ENCODE results near the gene RAI1. TPM values are rescaled to one million over a fixed set of nuclear protein-coding genes. Genes with fewer than 3 reads are reported as not detected.
A peak's percentile ranks its signal among the peaks of the same experiment; 100 is the strongest.

Gene RAI1
- total and polyA plus RNA-seq, 5 donors from 2014 or later: 0.80 to 11.4 (median 1.1) TPM

GRCh38 chr17:17848311-17849082 lies 167.2 kb downstream of the RAI1 start:
- peaks cover 5 to 62% (median 30%) of the 10 kb centered on the region in 4 donors for H3K4me1 Mint-ChIP-seq
- peak overlapping the region; percentile 39 to 73 (median 65) for H3K4me3 Mint-ChIP-seq
- H3K27me3 Mint-ChIP-seq: no peaks in the 10 kb centered on the region
- peak overlapping the region; percentile 87 to 97 (median 89) for H3K27ac Mint-ChIP-seq
- peak overlapping the region; percentile 73 for H3K27ac ChIP-seq (ENCODE audit: insufficient read depth, low read length, poor library complexity, severe bottlenecking)
- no peaks in the 10 kb centered on the region for H3K9me3 Mint-ChIP-seq
- ATAC-seq (ENCODE audit: low read depth in 2 of 2) (no peak), DNase-seq (no peak)
- H3K36me3 Mint-ChIP-seq: peaks cover 14% of the 10 kb centered on the region
- no peaks in the 10 kb centered on the region for H3K27me3 ChIP-seq (ENCODE audit: control insufficient read depth, insufficient read depth, low read length)
- H3K4me3 ChIP-seq (ENCODE audit: low read depth, low read length): peak overlapping the region; percentile 19
- H3K36me3 ChIP-seq (ENCODE audit: control insufficient read depth, insufficient read depth, low read length): no peaks in the 10 kb centered on the region
- no peaks in the 10 kb centered on the region for H3K9me3 ChIP-seq (ENCODE audit: control insufficient read depth in 2 of 2, low read length in 2 of 2)
- H3K4me1 ChIP-seq (ENCODE audit: control insufficient read depth, insufficient read depth, low read length, poor library complexity, severe bottlenecking): peaks cover 40% of the 10 kb centered on the region

GRCh38 chr17:17849147-17849820 lies 168.0 kb downstream of the RAI1 start:
- peak overlapping the region; percentile 39 to 73 (median 65) for H3K4me3 Mint-ChIP-seq
- peaks cover 5 to 67% (median 33%) of the 10 kb centered on the region in 4 donors for H3K4me1 Mint-ChIP-seq
- H3K9me3 ChIP-seq (ENCODE audit: control insufficient read depth in 2 of 2, low read length in 2 of 2): no peaks in the 10 kb centered on the region
- H3K9me3 Mint-ChIP-seq: no peaks in the 10 kb centered on the region
- H3K27me3 Mint-ChIP-seq: no peaks in the 10 kb centered on the region
- H3K36me3 Mint-ChIP-seq: peaks cover 14% of the 10 kb centered on the region
- H3K27ac ChIP-seq (ENCODE audit: insufficient read depth, low read length, poor library complexity, severe bottlenecking): peak overlapping the region; percentile 73
- ATAC-seq (ENCODE audit: low read depth in 2 of 2): peak; percentile 96
- no peaks in the 10 kb centered on the region for H3K36me3 ChIP-seq (ENCODE audit: control insufficient read depth, insufficient read depth, low read length)
- no peaks in the 10 kb centered on the region for H3K27me3 ChIP-seq (ENCODE audit: control insufficient read depth, insufficient read depth, low read length)
- DNase-seq: peak; percentile 39 to 97 (median 66)
- H3K27ac Mint-ChIP-seq: peak overlapping the region; percentile 87 to 97 (median 89)
- peak overlapping the region; percentile 19 for H3K4me3 ChIP-seq (ENCODE audit: low read depth, low read length)
- peaks cover 40% of the 10 kb centered on the region for H3K4me1 ChIP-seq (ENCODE audit: control insufficient read depth, insufficient read depth, low read length, poor library complexity, severe bottlenecking)

- Histone ChIP-seq H3K4me3 (ENCODE audit: low read depth, low read length) (no peak overlapping the region), H3K36me3 (ENCODE audit: control insufficient read depth, insufficient read depth, low read length) (no peaks in the 10 kb centered on the region), H3K27ac (ENCODE audit: insufficient read depth, low read length, poor library complexity, severe bottlenecking) (peak overlapping the region; percentile 73), H3K4me1 (ENCODE audit: control insufficient read depth, insufficient read depth, low read length, poor library complexity, severe bottlenecking) (peaks cover 40% of the 10 kb centered on the region), H3K9me3 (ENCODE audit: control insufficient read depth in 2 of 2, low read length in 2 of 2) (no peaks in the 10 kb centered on the region), H3K27me3 (ENCODE audit: control insufficient read depth, insufficient read depth, low read length) (no peaks in the 10 kb centered on the region)
- peak overlapping the region; percentile 69 to 76 (median 72) for H3K4me3 Mint-ChIP-seq
- H3K36me3 Mint-ChIP-seq: peaks cover 14% of the 10 kb centered on the region
- H3K4me1 Mint-ChIP-seq: peaks cover 5 to 70% (median 35%) of the 10 kb centered on the region in 4 donors
- peak; percentile 36 to 52 for ATAC-seq (ENCODE audit: low read depth in 2 of 2)
- H3K27me3 Mint-ChIP-seq: no peaks in the 10 kb centered on the region
- no peaks in the 10 kb centered on the region for H3K9me3 Mint-ChIP-seq
- peak overlapping the region; percentile 82 to 97 (median 87) for H3K27ac Mint-ChIP-seq
- DNase-seq: peak; percentile 43 to 88 (median 63)
Measured at GRCh38 chr17:17849845-17850373, 168.7 kb downstream of the RAI1 start.

- Mint-ChIP-seq H3K9me3 (no peaks in the 10 kb centered on the region), H3K36me3 (peaks cover 14% of the 10 kb centered on the region), H3K4me3 (peak overlapping the region in 2 of 4 donors; percentile 22 to 52), H3K4me1 (peaks cover 5 to 73% (median 41%) of the 10 kb centered on the region in 4 donors), H3K27ac (peak overlapping the region; percentile 82 to 95 (median 87)), H3K27me3 (no peaks in the 10 kb centered on the region)
- Histone ChIP-seq H3K27me3 (ENCODE audit: control insufficient read depth, insufficient read depth, low read length) (no peaks in the 10 kb centered on the region), H3K4me3 (ENCODE audit: low read depth, low read length) (no peak overlapping the region), H3K4me1 (ENCODE audit: control insufficient read depth, insufficient read depth, low read length, poor library complexity, severe bottlenecking) (peaks cover 45% of the 10 kb centered on the region), H3K9me3 (ENCODE audit: control insufficient read depth in 2 of 2, low read length in 2 of 2) (no peaks in the 10 kb centered on the region), H3K36me3 (ENCODE audit: control insufficient read depth, insufficient read depth, low read length) (no peaks in the 10 kb centered on the region), H3K27ac (ENCODE audit: insufficient read depth, low read length, poor library complexity, severe bottlenecking) (no peak overlapping the region)
- ATAC-seq (ENCODE audit: low read depth in 2 of 2) (no peak), DNase-seq (no peak)
Measured at GRCh38 chr17:17851103-17852002, 170.1 kb downstream of the RAI1 start.

GRCh38 chr17:17852930-17853329 lies 171.7 kb downstream of the RAI1 start:
- Histone ChIP-seq H3K36me3 (ENCODE audit: control insufficient read depth, insufficient read depth, low read length) (no peaks in the 10 kb centered on the region), H3K4me3 (ENCODE audit: low read depth, low read length) (no peak overlapping the region), H3K27ac (ENCODE audit: insufficient read depth, low read length, poor library complexity, severe bottlenecking) (no peak overlapping the region), H3K4me1 (ENCODE audit: control insufficient read depth, insufficient read depth, low read length, poor library complexity, severe bottlenecking) (peaks cover 42% of the 10 kb centered on the region), H3K9me3 (ENCODE audit: control insufficient read depth in 2 of 2, low read length in 2 of 2) (no peaks in the 10 kb centered on the region), H3K27me3 (ENCODE audit: control insufficient read depth, insufficient read depth, low read length) (no peaks in the 10 kb centered on the region)
- ATAC-seq (ENCODE audit: low read depth in 2 of 2): no peak
- H3K36me3 Mint-ChIP-seq: peaks cover 17% of the 10 kb centered on the region
- H3K4me1 Mint-ChIP-seq: peaks cover 5 to 61% (median 41%) of the 10 kb centered on the region in 4 donors
- no peak overlapping the region for H3K4me3 Mint-ChIP-seq
- DNase-seq: no peak
- H3K9me3 Mint-ChIP-seq: no peaks in the 10 kb centered on the region
- H3K27ac Mint-ChIP-seq: peak overlapping the region in 1 of 3 donors; percentile 23
- no peaks in the 10 kb centered on the region for H3K27me3 Mint-ChIP-seq

- ATAC-seq (ENCODE audit: low read depth in 2 of 2) (no peak), DNase-seq (peak in 1 of 3 donors; percentile 63)
- Histone ChIP-seq H3K4me1 (ENCODE audit: control insufficient read depth, insufficient read depth, low read length, poor library complexity, severe bottlenecking) (peaks cover 32% of the 10 kb centered on the region), H3K4me3 (ENCODE audit: low read depth, low read length) (no peak overlapping the region), H3K27me3 (ENCODE audit: control insufficient read depth, insufficient read depth, low read length) (no peaks in the 10 kb centered on the region), H3K9me3 (ENCODE audit: control insufficient read depth in 2 of 2, low read length in 2 of 2) (no peaks in the 10 kb centered on the region), H3K27ac (ENCODE audit: insufficient read depth, low read length, poor library complexity, severe bottlenecking) (no peak overlapping the region), H3K36me3 (ENCODE audit: control insufficient read depth, insufficient read depth, low read length) (no peaks in the 10 kb centered on the region)
- peaks cover 17% of the 10 kb centered on the region for H3K36me3 Mint-ChIP-seq
- peak overlapping the region in 2 of 3 donors; percentile 74 for H3K27ac Mint-ChIP-seq
- H3K4me3 Mint-ChIP-seq: no peak overlapping the region
- H3K27me3 Mint-ChIP-seq: no peaks in the 10 kb centered on the region
- H3K9me3 Mint-ChIP-seq: no peaks in the 10 kb centered on the region
- H3K4me1 Mint-ChIP-seq: peaks cover 3 to 51% (median 35%) of the 10 kb centered on the region in 4 donors
Measured at GRCh38 chr17:17853811-17854447, 172.7 kb downstream of the RAI1 start.

- Mint-ChIP-seq H3K36me3 (peaks cover 11% of the 10 kb centered on the region), H3K27ac (peak overlapping the region in 1 of 3 donors; percentile 14), H3K4me1 (peaks cover 0 to 35% (median 19%) of the 10 kb centered on the region in 4 donors), H3K4me3 (no peak overlapping the region), H3K27me3 (no peaks in the 10 kb centered on the region), H3K9me3 (no peaks in the 10 kb centered on the region)
- H3K4me1 ChIP-seq (ENCODE audit: control insufficient read depth, insufficient read depth, low read length, poor library complexity, severe bottlenecking): peaks cover 17% of the 10 kb centered on the region
- DNase-seq (no peak), ATAC-seq (ENCODE audit: low read depth in 2 of 2) (no peak)
- H3K9me3 ChIP-seq (ENCODE audit: control insufficient read depth in 2 of 2, low read length in 2 of 2): no peaks in the 10 kb centered on the region
- H3K36me3 ChIP-seq (ENCODE audit: control insufficient read depth, insufficient read depth, low read length): no peaks in the 10 kb centered on the region
- H3K27ac ChIP-seq (ENCODE audit: insufficient read depth, low read length, poor library complexity, severe bottlenecking): no peak overlapping the region
- no peak overlapping the region for H3K4me3 ChIP-seq (ENCODE audit: low read depth, low read length)
- no peaks in the 10 kb centered on the region for H3K27me3 ChIP-seq (ENCODE audit: control insufficient read depth, insufficient read depth, low read length)
Measured at GRCh38 chr17:17855976-17856375, 174.7 kb downstream of the RAI1 start.

Data from CD4-positive, CD25-positive, alpha-beta regulatory T cell (primary cell).